Chondrocyte (in vitro differentiated cells): ENCODE results near the gene ANKRD33. TPM values are rescaled to one million over a fixed set of nuclear protein-coding genes. Genes with fewer than 3 reads are reported as not detected.

ENCODE experiments used
- DNase-seq: peaks from one replicate; pipeline ENCODE4 v3.0.0; 2021; ENCODE audit warnings: mixed read lengths, low spot score
- H3K27ac Mint-ChIP-seq: one replicate; pipeline ENCODE4 v1.8.0; 2021; ENCODE audit warnings: mild to moderate bottlenecking, moderate library complexity, mixed read lengths; ENCODE audit not compliant: unreplicated experiment
- H3K27me3 Mint-ChIP-seq: 2 replicates; pipeline ENCODE4 v1.8.0; 2021; ENCODE audit warnings: low read depth, mixed read lengths
- H3K36me3 Mint-ChIP-seq: 2 replicates; pipeline ENCODE4 v1.8.0; 2021; ENCODE audit warnings: low read depth, mixed read lengths
- H3K4me1 Mint-ChIP-seq: 2 replicates; pipeline ENCODE4 v1.8.0; 2021; ENCODE audit warnings: low read depth, mild to moderate bottlenecking, mixed read lengths
- H3K4me3 Mint-ChIP-seq: one replicate; pipeline ENCODE4 v1.8.0; 2021; ENCODE audit warnings: mild to moderate bottlenecking, moderate library complexity, mixed read lengths; ENCODE audit not compliant: unreplicated experiment
- H3K9me3 Mint-ChIP-seq: 2 replicates; pipeline ENCODE4 v1.8.0; 2021; ENCODE audit warnings: low read depth, mixed read lengths
- CTCF ChIP-seq: fragments of 200-600 bp; sonication (generic); IDR thresholded peaks from 2 replicates; pipeline ENCODE4 v1.5.0; 2021; ENCODE audit warnings: antibody characterized with exemption, mild to moderate bottlenecking, moderate library complexity
- total RNA-seq: library from RNA; stranded (reverse); gene quantifications from 3 replicates; pipeline ENCODE4 v1.2.1, GENCODE V29; 2021

Gene ANKRD33
- total RNA-seq, 1 donor from 2014 or later, result not detected

DNA sequence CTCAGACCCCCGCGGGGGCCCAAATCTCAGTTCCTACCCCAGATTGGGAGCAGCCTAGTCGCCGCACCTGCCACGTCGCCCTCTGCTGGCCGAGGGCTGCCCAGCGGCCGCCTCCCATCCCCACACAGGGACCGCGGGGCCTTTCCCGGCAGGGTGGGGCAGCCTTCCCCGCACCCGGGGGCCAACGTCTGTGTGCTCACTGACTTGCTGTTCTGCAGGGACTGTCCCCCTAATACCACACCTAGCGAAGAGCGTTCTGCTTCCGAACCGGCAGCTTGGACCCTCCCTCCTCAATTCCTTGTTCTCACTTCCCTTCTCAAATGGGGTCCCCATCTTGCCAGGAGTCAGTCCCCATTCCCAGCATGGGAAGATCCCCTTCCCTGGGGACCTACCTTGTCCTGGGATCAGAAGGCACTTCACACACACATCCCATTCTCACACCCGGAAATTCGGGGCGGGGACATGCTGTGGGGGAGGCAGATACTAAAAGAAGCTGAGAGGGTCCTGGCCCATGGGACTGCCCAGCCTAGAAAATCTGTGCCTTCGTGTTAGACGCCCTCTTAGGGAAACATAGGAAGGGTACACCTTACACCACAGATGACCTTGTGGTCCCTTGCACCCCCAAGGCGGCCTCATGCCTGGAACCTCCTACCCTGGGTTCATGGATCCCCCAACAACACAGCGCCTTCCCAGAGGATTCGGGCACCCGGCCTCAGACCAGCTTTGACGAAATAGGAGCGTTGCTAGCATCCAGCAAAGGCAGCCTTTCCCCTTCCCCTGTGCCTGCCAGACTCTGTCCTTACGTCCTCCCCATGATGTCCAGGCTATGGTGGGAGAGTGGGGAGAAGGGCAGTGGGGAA is 35.8 kb downstream of the ANKRD33 start:
- no peaks in the 10 kb centered on the region for H3K9me3 Mint-ChIP-seq
- no peak overlapping the region for H3K4me3 Mint-ChIP-seq
- no peak overlapping the region for H3K27ac Mint-ChIP-seq
- DNase-seq, result no peak
- peaks cover 4% of the 10 kb centered on the region for H3K4me1 Mint-ChIP-seq
- TF ChIP-seq CTCF, result peak; percentile 87
- no peaks in the 10 kb centered on the region for H3K36me3 Mint-ChIP-seq
- H3K27me3 Mint-ChIP-seq, result peaks cover 3% of the 10 kb centered on the region

- DNase-seq, result no peak
- H3K27ac Mint-ChIP-seq, result no peak overlapping the region
- H3K4me3 Mint-ChIP-seq, result no peak overlapping the region
- peaks cover 3% of the 10 kb centered on the region for H3K27me3 Mint-ChIP-seq
- TF ChIP-seq CTCF, result no peak
- H3K4me1 Mint-ChIP-seq, result peaks cover 4% of the 10 kb centered on the region
- H3K36me3 Mint-ChIP-seq, result no peaks in the 10 kb centered on the region
- H3K9me3 Mint-ChIP-seq, result no peaks in the 10 kb centered on the region
Observed at GRCh38 chr12:51924551-51925319, 36.8 kb downstream of the ANKRD33 start.

- no peak for DNase-seq
- peaks cover 4% of the 10 kb centered on the region for H3K4me1 Mint-ChIP-seq
- H3K36me3 Mint-ChIP-seq, result no peaks in the 10 kb centered on the region
- no peak for TF ChIP-seq CTCF
- no peak overlapping the region for H3K27ac Mint-ChIP-seq
- H3K4me3 Mint-ChIP-seq, result no peak overlapping the region
- H3K9me3 Mint-ChIP-seq, result no peaks in the 10 kb centered on the region
- H3K27me3 Mint-ChIP-seq, result peaks cover 3% of the 10 kb centered on the region
Observed at GRCh38 chr12:51925346-51926063, 37.6 kb downstream of the ANKRD33 start.

DNA sequence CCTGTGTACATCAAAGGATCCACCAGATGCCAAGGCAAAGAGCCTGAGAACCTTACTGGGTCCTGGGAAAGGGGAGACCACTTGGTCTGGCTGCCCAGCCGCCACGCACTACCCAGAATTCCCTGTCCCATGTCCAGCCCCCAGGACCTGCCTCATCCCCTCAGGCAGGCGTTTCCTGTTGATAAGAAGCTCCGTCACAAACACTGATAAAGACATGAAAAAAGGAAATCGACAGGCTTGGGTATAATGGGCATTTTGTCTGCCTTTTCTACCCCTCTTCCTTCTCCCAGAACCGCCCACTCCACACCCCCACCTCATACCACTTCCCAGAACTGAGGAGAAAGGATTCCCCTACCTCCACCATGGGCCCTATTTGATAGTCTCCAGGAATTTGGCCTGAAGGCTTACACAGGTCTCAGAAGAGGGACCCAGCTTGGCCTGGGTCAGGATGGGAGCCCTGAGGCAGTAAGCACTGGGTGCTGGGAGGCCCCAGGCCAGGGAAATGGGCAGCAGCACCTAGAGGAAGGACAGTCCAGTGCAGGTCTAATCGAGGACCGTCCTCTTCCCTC is 38.2 kb downstream of the ANKRD33 start:
- Mint-ChIP-seq H3K27me3 (peaks cover 3% of the 10 kb centered on the region), H3K36me3 (no peaks in the 10 kb centered on the region), H3K27ac (no peak overlapping the region), H3K9me3 (no peaks in the 10 kb centered on the region), H3K4me3 (no peak overlapping the region), H3K4me1 (peaks cover 4% of the 10 kb centered on the region)
- TF ChIP-seq CTCF, result no peak
- DNase-seq, result no peak

- no peaks in the 10 kb centered on the region for H3K36me3 Mint-ChIP-seq
- no peak for DNase-seq
- H3K27me3 Mint-ChIP-seq, result peaks cover 5% of the 10 kb centered on the region
- no peak overlapping the region for H3K4me3 Mint-ChIP-seq
- TF ChIP-seq CTCF, result peak; percentile 61
- H3K4me1 Mint-ChIP-seq, result peaks cover 4% of the 10 kb centered on the region
- no peaks in the 10 kb centered on the region for H3K9me3 Mint-ChIP-seq
- H3K27ac Mint-ChIP-seq, result no peak overlapping the region
Observed at GRCh38 chr12:51926718-51927117, 38.8 kb downstream of the ANKRD33 start.
